Loucy (cell line): ENCODE measurements around the gene COL10A1.

ENCODE experiments used
- H2AFZ ChIP-seq: fragments of 200-600 bp; sonication (generic); 2 replicates; pipeline ENCODE4 v1.6.0; 2016; ENCODE audit warnings: antibody characterized with exemption, mild to moderate bottlenecking, low read length, moderate library complexity
- H3F3A ChIP-seq: fragments of 200-600 bp; 2 replicates; pipeline ENCODE4 v1.6.0; 2016; ENCODE audit warnings: antibody characterized with exemption, low read depth, mild to moderate bottlenecking
- H3K27me3 ChIP-seq: fragments of 200-600 bp; sonication (generic); 2 replicates; pipeline ENCODE4 v1.6.1; 2014; ENCODE audit warnings: low read length, mild to moderate bottlenecking; ENCODE audit not compliant: insufficient read depth, poor library complexity, severe bottlenecking
- H3K36me3 ChIP-seq: fragments of 200-600 bp; sonication (generic); 2 replicates; pipeline ENCODE4 v1.6.1; 2016; ENCODE audit warnings: low read length; ENCODE audit not compliant: insufficient read depth
- H3K4me1 ChIP-seq: fragments of 200-600 bp; sonication (generic); 2 replicates; pipeline ENCODE4 v1.5.1; 2014; ENCODE audit warnings: low read length, mild to moderate bottlenecking; ENCODE audit not compliant: insufficient read depth, poor library complexity, severe bottlenecking
- H3K4me2 ChIP-seq: fragments of 200-600 bp; sonication (generic); 2 replicates; pipeline ENCODE4 v1.6.0; 2014; ENCODE audit warnings: antibody characterized with exemption, low read length, low read depth, mild to moderate bottlenecking; ENCODE audit not compliant: poor library complexity, severe bottlenecking
- H3K4me3 ChIP-seq: fragments of 200-600 bp; sonication (generic); 2 replicates; pipeline ENCODE4 v1.5.1; 2014; ENCODE audit warnings: low read length, mild to moderate bottlenecking, mixed read lengths; ENCODE audit not compliant: poor library complexity, severe bottlenecking
- H3K79me2 ChIP-seq: fragments of 200-600 bp; sonication (generic); 2 replicates; pipeline ENCODE4 v1.6.1; 2014; ENCODE audit warnings: low read length; ENCODE audit not compliant: insufficient read depth
- H3K9ac ChIP-seq: fragments of 200-600 bp; sonication (generic); 2 replicates; pipeline ENCODE4 v1.6.0; 2014; ENCODE audit warnings: mild to moderate bottlenecking, low read depth, low read length, moderate library complexity; ENCODE audit not compliant: poor library complexity, severe bottlenecking
- H3K9me2 ChIP-seq: fragments of 200-600 bp; sonication (generic); replicated peaks from 2 replicates; pipeline ENCODE4 v1.6.1; 2016; ENCODE audit warnings: low read depth, low read length, mixed read lengths
- H3K9me3 ChIP-seq: fragments of 200-600 bp; sonication (generic); 2 replicates; pipeline ENCODE4 v1.6.1; 2014; ENCODE audit warnings: mild to moderate bottlenecking, antibody characterized with exemption, low read length, low read depth; ENCODE audit not compliant: insufficient read depth
- H4K20me1 ChIP-seq: fragments of 200-600 bp; sonication (generic); 2 replicates; pipeline ENCODE4 v1.6.0; 2014; ENCODE audit warnings: antibody characterized with exemption, low read length, mild to moderate bottlenecking; ENCODE audit not compliant: insufficient read depth, poor library complexity, severe bottlenecking
- CTCF ChIP-seq: fragments of 200-600 bp; sonication (generic); conservative IDR thresholded peaks from 2 replicates; pipeline ENCODE4 v1.5.1; 2014; ENCODE audit warnings: mild to moderate bottlenecking, antibody characterized with exemption, low read length
- EZH2phosphoT487 ChIP-seq: fragments of 200-600 bp; IDR thresholded peaks from 2 replicates; pipeline ENCODE4 v1.6.1; 2018; ENCODE audit warnings: antibody characterized with exemption, mild to moderate bottlenecking, moderate library complexity, borderline replicate concordance

The COL10A1 gene

GRCh38 chr6:116078522-116078921, 47.4 kb downstream of the COL10A1 start:
- Histone ChIP-seq H3K79me2 (no peaks in the 10 kb centered on the region), H3K4me2 (no peak overlapping the region), H3K4me1 (no peaks in the 10 kb centered on the region), H3K4me3 (no peak overlapping the region), H3F3A (no peaks in the 10 kb centered on the region), H3K9me3 (no peaks in the 10 kb centered on the region), H3K9me2 (no peaks in the 10 kb centered on the region), H2AFZ (no peak overlapping the region), H3K9ac (no peak overlapping the region), H4K20me1 (no peaks in the 10 kb centered on the region), H3K27me3 (no peaks in the 10 kb centered on the region), H3K36me3 (no peaks in the 10 kb centered on the region)
- no peak for TF ChIP-seq EZH2phosphoT487
- peak; percentile 31 for TF ChIP-seq CTCF

GRCh38 chr6:116074732-116075390, 51.1 kb downstream of the COL10A1 start:
- no peak overlapping the region for H3K4me3 ChIP-seq
- no peaks in the 10 kb centered on the region for H3K79me2 ChIP-seq
- H3K9ac ChIP-seq: no peak overlapping the region
- no peaks in the 10 kb centered on the region for H3K9me3 ChIP-seq
- no peaks in the 10 kb centered on the region for H3K4me1 ChIP-seq
- H3K9me2 ChIP-seq: no peaks in the 10 kb centered on the region
- no peaks in the 10 kb centered on the region for H3K36me3 ChIP-seq
- no peak overlapping the region for H2AFZ ChIP-seq
- H3K27me3 ChIP-seq: no peaks in the 10 kb centered on the region
- TF ChIP-seq EZH2phosphoT487 (no peak), CTCF (no peak)
- H3K4me2 ChIP-seq: no peak overlapping the region
- H3F3A ChIP-seq: no peaks in the 10 kb centered on the region
- H4K20me1 ChIP-seq: no peaks in the 10 kb centered on the region

- H4K20me1 ChIP-seq: no peaks in the 10 kb centered on the region
- no peaks in the 10 kb centered on the region for H3K27me3 ChIP-seq
- TF ChIP-seq EZH2phosphoT487: no peak
- no peak for TF ChIP-seq CTCF
- H3K4me3 ChIP-seq: no peak overlapping the region
- H3K4me1 ChIP-seq: no peaks in the 10 kb centered on the region
- no peaks in the 10 kb centered on the region for H3F3A ChIP-seq
- H2AFZ ChIP-seq: no peak overlapping the region
- H3K9me3 ChIP-seq: no peaks in the 10 kb centered on the region
- no peak overlapping the region for H3K9ac ChIP-seq
- no peaks in the 10 kb centered on the region for H3K9me2 ChIP-seq
- no peaks in the 10 kb centered on the region for H3K36me3 ChIP-seq
- no peak overlapping the region for H3K4me2 ChIP-seq
- no peaks in the 10 kb centered on the region for H3K79me2 ChIP-seq
Observed at GRCh38 chr6:116073765-116074440, 52.0 kb downstream of the COL10A1 start.
